Activated CD4-positive, alpha-beta T cell treated with anti-CD3 and anti-CD28 coated beads, Interleukin-2, amount 10 ng/mL, durations not matched to agents 7 days and 5 days (primary cell): ENCODE results near the gene CNOT3. TPM values are rescaled to one million over a fixed set of nuclear protein-coding genes. Genes with fewer than 3 reads are reported as not detected.
A peak's percentile ranks its signal among the peaks of the same experiment; 100 is the strongest.
"Not testable (repeated sequence)": the region's sequence is repeated elsewhere in the genome, so short reads cannot be mapped to it uniquely, and the experiment has no call there.

ENCODE experiments used
- CTCF ChIA-PET: fragments of 350-600 bp; sonication (Branson Sonifier 250); formaldehyde crosslinking; loops from one replicate; lab custom pipeline; 2021; ENCODE audit warnings: antibody characterized with exemption; lab: Charles Lee
- POLR2A ChIA-PET: fragments of 350-600 bp; sonication (Branson Sonifier 250); formaldehyde crosslinking; loops from one replicate; lab custom pipeline; 2021; ENCODE audit warnings: antibody characterized with exemption; lab: Charles Lee
- DNase-seq: peaks from one replicate; pipeline ENCODE4 v3.0.0-alpha.2; 2020
- H3K27ac Mint-ChIP-seq: one replicate; pipeline ENCODE4 v1.8.0; 2021; ENCODE audit warnings: mild to moderate bottlenecking, moderate library complexity, mixed read lengths
- H3K27me3 Mint-ChIP-seq: one replicate; pipeline ENCODE4 v1.8.0; 2021; ENCODE audit warnings: mixed read lengths
- H3K36me3 Mint-ChIP-seq: one replicate; pipeline ENCODE4 v1.8.0; 2021; ENCODE audit warnings: low read depth, mixed read lengths
- H3K4me1 Mint-ChIP-seq: one replicate; pipeline ENCODE4 v1.8.0; 2021; ENCODE audit warnings: mixed read lengths
- H3K4me3 Mint-ChIP-seq: one replicate; pipeline ENCODE4 v1.8.0; 2021; ENCODE audit warnings: mild to moderate bottlenecking, moderate library complexity, mixed read lengths
- H3K9me3 Mint-ChIP-seq: one replicate; pipeline ENCODE4 v1.8.0; 2021; ENCODE audit warnings: mixed read lengths
- total RNA-seq, 2 experiments: library from RNA; stranded (reverse); gene quantifications; one replicate each; pipeline ENCODE4 v1.2.3, GENCODE V29; 2021

The CNOT3 gene
- 10 to 100 TPM; 63.7 to 64.8 TPM for total RNA-seq

GRCh38 chr19:54137699-54138488, at the start of gene CNOT3:
Gene CNOT3, plus strand, starts transcription at chr19:54137762. Its CDS starts 5,217 bp downstream, at chr19:54142979.
- DNase-seq = peak; percentile 40
- ChIA-PET POLR2A (interaction anchor here (0.6 to 1.8 kb wide), 4 partner anchors 12 to 1202 kb away, joined by 3 to 13 read pairs (median 5); partner anchors contain the start of genes KMT5C, LENG1, PRPF31 and TFPT), CTCF (interaction anchor here (1.0 to 1.5 kb wide), 5 partner anchors 11 to 31 kb away, joined by 3 to 10 read pairs (median 4); partner anchors contain the start of genes LENG1, PRPF31 and TFPT)
- Mint-ChIP-seq H3K36me3 (peaks cover 7% of the 10 kb centered on the region), H3K4me1 (peaks cover 32% of the 10 kb centered on the region), H3K9me3 (no peaks in the 10 kb centered on the region), H3K4me3 (peak within 1 kb of the TSS; percentile 80), H3K27ac (peak within 1 kb of the TSS; percentile 93), H3K27me3 (no peaks in the 10 kb centered on the region)

DNA sequence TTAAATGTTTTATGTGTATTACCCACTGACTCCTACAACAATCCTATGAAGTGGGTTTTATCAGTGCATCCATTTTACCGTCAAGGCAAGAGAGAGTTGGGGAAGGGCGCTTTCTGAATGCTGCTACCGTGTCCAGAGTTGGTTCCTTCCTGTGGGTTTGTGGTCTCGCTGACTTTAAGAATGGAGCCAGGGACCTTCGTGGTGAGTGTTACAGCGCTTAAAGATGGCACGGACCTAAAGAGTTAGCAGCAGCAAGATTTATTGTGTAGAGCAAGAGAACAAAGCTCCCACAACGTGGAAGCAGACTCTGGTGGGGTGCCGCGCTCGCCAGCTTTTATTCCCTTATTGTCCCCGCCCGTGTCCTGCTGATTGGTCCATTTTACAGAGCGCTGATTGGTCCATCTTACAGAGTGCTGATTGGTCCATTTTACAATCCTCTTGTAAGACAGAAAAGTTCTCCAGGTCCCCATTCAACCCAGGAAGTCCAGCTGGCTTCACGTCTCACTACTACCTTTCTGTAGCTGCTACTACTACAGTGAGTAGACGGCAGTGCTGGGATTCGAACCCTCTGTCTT, 43.0 kb upstream of the CNOT3 start:
- CTCF ChIA-PET = interaction anchor here (0.6 kb wide), 1 partner anchor 301 kb away, joined by 4 read pairs; no protein-coding TSS in a partner anchor
- peaks cover 18% of the 10 kb centered on the region for H3K4me1 Mint-ChIP-seq
- no peaks in the 10 kb centered on the region for H3K36me3 Mint-ChIP-seq
- POLR2A ChIA-PET = no interaction called here
- no peak overlapping the region for H3K4me3 Mint-ChIP-seq
- H3K27ac Mint-ChIP-seq = no peak overlapping the region
- H3K27me3 Mint-ChIP-seq = peaks cover 19% of the 10 kb centered on the region
- DNase-seq = no peak
- H3K9me3 Mint-ChIP-seq = peaks cover 3% of the 10 kb centered on the region

GRCh38 chr19:54095136-54095858, 42.3 kb upstream of the CNOT3 start:
- no peak for DNase-seq
- Mint-ChIP-seq H3K4me3 (peak overlapping the region; percentile 10), H3K36me3 (no peaks in the 10 kb centered on the region), H3K27ac (no peak overlapping the region), H3K4me1 (peaks cover 18% of the 10 kb centered on the region), H3K27me3 (peaks cover 19% of the 10 kb centered on the region), H3K9me3 (peaks cover 3% of the 10 kb centered on the region)
- ChIA-PET POLR2A (no interaction called here), CTCF (no interaction called here)

GRCh38 chr19:54095859-54096616, 41.5 kb upstream of the CNOT3 start:
- H3K36me3 Mint-ChIP-seq, POLR2A ChIA-PET, H3K9me3 Mint-ChIP-seq: not testable (repeated sequence)
- Mint-ChIP-seq H3K4me3 (peak overlapping the region; percentile 61), H3K4me1 (peaks cover 18% of the 10 kb centered on the region), H3K27ac (peak overlapping the region; percentile 66), H3K27me3 (peaks cover 19% of the 10 kb centered on the region)
- peak; percentile 46 for DNase-seq
- CTCF ChIA-PET = interaction anchor here (0.7 kb wide), 1 partner anchor 12 kb away, joined by 3 read pairs; no protein-coding TSS in a partner anchor

GRCh38 chr19:54096617-54097106, 40.9 kb upstream of the CNOT3 start:
- ChIA-PET POLR2A (no interaction called here), CTCF (interaction anchor here (0.7 to 0.8 kb wide), 3 partner anchors 13 to 656 kb away, joined by 3 read pairs; no protein-coding TSS in a partner anchor)
- peak; percentile 28 for DNase-seq
- peaks cover 19% of the 10 kb centered on the region for H3K27me3 Mint-ChIP-seq
- peak overlapping the region; percentile 3 for H3K27ac Mint-ChIP-seq
- peaks cover 21% of the 10 kb centered on the region for H3K4me1 Mint-ChIP-seq
- peak overlapping the region; percentile 4 for H3K4me3 Mint-ChIP-seq
- H3K9me3 Mint-ChIP-seq = peaks cover 3% of the 10 kb centered on the region
- H3K36me3 Mint-ChIP-seq = no peaks in the 10 kb centered on the region

DNA sequence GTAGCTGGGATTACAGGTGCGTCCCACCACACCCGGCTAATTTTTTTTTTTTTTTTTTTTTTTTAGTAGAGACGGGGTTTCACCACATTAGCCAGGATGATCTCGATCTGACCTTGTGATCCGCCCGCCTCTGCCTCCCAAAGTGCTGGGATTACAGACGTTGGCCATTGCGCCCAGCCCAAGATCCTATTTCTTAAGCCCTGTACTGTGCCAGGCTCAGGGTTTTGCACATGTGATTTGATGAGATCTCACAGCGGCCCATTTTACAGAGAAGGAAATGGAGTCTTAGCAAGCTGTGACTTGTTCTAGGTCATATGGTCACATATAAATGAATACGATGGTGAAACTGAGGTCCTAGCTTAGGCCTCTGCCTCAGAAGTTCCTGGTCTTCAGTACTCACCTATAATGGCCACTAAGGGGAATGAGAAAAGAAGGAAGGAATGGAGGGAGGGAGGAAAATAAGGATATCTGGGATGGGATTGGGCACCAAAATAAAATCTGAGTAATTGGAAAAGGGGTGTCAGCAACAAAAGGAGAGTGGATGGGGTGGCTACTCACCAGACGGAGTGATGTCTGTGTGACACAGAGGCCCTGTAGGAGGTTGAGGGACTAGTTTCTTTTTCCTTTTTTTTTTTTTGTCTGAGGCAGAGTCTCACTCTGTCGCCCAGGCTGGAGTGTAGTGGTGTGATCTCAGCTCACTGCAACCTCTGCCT, 38.2 kb upstream of the CNOT3 start:
- peaks cover 32% of the 10 kb centered on the region for H3K4me1 Mint-ChIP-seq
- H3K9me3 Mint-ChIP-seq = peaks cover under 1% of the 10 kb centered on the region
- ChIA-PET CTCF (no interaction called here), POLR2A (no interaction called here)
- no peak overlapping the region for H3K4me3 Mint-ChIP-seq
- H3K27me3 Mint-ChIP-seq = peaks cover 12% of the 10 kb centered on the region
- H3K36me3 Mint-ChIP-seq = no peaks in the 10 kb centered on the region
- no peak overlapping the region for H3K27ac Mint-ChIP-seq
- DNase-seq = no peak

- H3K36me3 Mint-ChIP-seq, POLR2A ChIA-PET, DNase-seq, H3K27me3 Mint-ChIP-seq, H3K4me3 Mint-ChIP-seq, CTCF ChIA-PET, H3K27ac Mint-ChIP-seq, H3K9me3 Mint-ChIP-seq: not testable (repeated sequence)
- H3K4me1 Mint-ChIP-seq = peaks cover 28% of the 10 kb centered on the region
These were observed 37.7 kb upstream of the CNOT3 start for GRCh38 chr19:54099903-54100255.

DNA sequence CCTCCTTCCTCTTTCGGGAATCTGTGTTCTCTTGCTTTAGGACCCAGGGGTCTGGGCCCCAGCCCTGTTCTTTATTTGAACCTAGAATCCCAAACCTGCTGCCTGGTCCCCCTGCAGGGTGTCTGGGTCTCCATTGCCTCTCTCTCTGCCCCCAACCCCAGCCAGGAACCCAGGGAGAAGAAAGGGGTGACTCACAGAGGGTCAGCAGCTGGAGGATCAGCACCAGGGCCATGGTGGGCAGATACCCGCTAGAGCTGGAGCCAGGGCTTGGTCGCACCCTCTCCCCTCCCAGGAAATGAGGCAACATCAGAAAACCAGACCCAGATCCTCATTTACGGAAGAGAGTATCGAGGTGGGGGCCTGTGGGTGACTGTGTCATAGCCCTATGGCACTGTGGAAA, 37.0 kb upstream of the CNOT3 start, which contains the start of gene OSCAR:
Gene OSCAR (minus strand): TSS at position 243 of the 400 bp plus-strand sequence. CDS start 11 bp downstream, at position 232.
- Mint-ChIP-seq H3K36me3 (no peaks in the 10 kb centered on the region), H3K4me1 (peaks cover 31% of the 10 kb centered on the region), H3K4me3 (peak within 1 kb of the TSS; percentile 22), H3K27ac (peak within 1 kb of the TSS; percentile 63), H3K27me3 (peaks cover 8% of the 10 kb centered on the region), H3K9me3 (no peaks in the 10 kb centered on the region)
- ChIA-PET POLR2A (no interaction called here), CTCF (no interaction called here)
- DNase-seq = no peak

DNA sequence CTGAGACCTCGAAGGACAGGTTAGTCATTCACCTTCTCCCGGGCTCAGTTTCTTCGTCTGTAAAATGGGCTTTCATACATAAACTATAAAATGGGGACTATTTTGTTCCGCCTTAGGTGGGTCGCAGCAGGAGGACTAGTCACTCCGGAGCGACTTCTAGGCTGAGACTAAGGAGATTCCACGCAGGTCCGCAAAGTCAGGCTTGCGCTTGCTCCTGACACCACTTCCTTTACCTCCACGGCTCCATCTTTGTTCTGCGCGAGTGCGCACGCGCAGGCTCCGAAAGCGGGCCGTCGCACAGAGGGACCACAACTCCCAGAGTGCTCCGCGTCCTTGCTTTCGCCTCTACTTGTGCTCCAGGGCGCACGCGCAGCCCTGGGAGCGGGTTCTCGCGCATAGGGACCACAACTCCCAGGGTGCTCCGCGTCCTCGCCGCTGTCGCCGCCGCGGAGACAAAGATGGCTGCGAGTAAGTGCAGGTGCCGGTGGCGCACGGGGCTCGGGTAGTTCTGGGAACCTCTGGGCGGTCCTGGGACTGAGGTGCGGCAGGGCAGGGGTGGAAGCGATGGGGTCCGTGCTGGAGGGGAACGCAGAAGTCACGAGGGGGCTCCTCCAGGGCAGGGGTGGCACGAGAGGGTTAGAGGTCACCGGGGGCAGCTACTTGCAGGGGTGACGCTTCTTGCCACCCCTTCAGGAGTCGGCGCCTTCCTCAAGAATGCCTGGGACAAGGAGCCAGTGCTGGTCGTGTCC, 35.0 kb upstream of the CNOT3 start, which contains the start of gene NDUFA3:
Gene NDUFA3 (plus strand): TSS at position 435 of the 749 bp plus-strand sequence. CDS start 24 bp downstream, at position 459.
- Mint-ChIP-seq H3K27me3 (no peaks in the 10 kb centered on the region), H3K27ac (peak within 1 kb of the TSS; percentile 93), H3K4me3 (peak within 1 kb of the TSS; percentile 96), H3K36me3 (peaks cover 12% of the 10 kb centered on the region), H3K4me1 (peaks cover 26% of the 10 kb centered on the region), H3K9me3 (no peaks in the 10 kb centered on the region)
- CTCF ChIA-PET = interaction anchor here (0.9 kb wide), 1 partner anchor 13 kb away, joined by 3 read pairs; no protein-coding TSS in a partner anchor
- DNase-seq = peak; percentile 98
- POLR2A ChIA-PET = no interaction called here

DNA sequence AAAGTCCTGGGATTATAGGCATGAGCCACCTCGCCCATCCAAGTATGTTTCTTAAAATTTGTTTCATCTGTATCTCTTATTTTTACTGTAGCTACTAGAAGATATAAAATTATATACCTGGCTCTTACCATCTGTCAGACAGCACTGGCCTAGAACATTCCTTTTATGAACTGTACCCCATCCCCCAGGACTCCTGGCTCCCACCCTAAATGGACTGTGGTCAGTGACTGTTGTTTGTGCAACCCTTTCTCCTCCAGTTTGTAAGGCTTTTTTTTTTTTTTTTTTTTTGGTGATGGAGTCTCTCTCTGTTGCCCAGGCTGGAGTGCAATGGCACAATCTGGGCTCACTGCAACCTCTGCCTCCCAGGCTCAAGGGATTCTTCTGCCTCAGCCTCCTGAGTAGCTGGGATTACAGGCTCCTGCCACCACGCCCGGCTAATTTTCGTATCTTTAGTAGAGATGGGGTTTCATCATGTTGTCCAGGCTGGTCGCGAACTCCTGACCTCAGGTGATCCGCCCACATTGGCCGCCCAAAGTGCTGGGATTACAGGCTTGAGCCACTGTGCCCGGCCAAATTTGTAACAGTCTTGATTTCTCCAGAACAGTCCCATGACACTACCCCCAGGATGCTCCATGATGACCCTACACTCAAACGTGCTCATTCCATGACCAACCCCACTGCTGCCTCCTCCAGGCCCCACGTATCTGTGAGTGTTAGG, 32.4 kb upstream of the CNOT3 start:
- Mint-ChIP-seq H3K9me3 (no peaks in the 10 kb centered on the region), H3K36me3 (peaks cover 22% of the 10 kb centered on the region), H3K4me3 (no peak overlapping the region), H3K4me1 (peaks cover 27% of the 10 kb centered on the region), H3K27ac (no peak overlapping the region), H3K27me3 (no peaks in the 10 kb centered on the region)
- ChIA-PET POLR2A (no interaction called here), CTCF (no interaction called here)
- DNase-seq = no peak
